Fibroblast of peridontal ligament (primary cell): ENCODE results near the gene ACTG2.
"Not testable (repeated sequence)": the region's sequence is repeated elsewhere in the genome, so short reads cannot be mapped to it uniquely, and the experiment has no call there.

Experiments used
- DNase-seq: peaks from one replicate; pipeline ENCODE4 v3.0.0-alpha.2; 2010; ENCODE audit errors: extremely low read depth

The ACTG2 gene

GRCh38 chr2:73893764-73894474 lies 1.1 kb downstream of the ACTG2 start:
- DNase-seq, result no peak

DNA sequence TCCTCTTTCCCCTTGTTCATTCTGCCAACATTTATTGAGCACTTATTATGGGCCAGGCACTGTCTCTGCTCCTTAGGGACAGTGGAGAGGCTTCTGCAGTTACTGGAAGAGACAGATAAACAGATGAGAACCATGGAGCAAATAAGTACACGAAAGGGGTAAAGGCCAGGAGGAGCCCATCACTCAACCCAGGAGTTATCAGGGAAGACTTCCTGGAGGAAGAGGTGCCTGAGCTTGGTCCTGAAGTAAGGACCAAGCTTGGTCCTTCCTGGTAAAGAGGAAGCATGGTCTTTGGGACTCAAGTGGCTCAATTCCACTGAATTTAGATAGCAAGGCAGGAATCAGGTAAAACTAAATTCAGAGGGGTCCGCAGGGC lies 1.7 kb downstream of the ACTG2 start:
- no peak for DNase-seq

DNA sequence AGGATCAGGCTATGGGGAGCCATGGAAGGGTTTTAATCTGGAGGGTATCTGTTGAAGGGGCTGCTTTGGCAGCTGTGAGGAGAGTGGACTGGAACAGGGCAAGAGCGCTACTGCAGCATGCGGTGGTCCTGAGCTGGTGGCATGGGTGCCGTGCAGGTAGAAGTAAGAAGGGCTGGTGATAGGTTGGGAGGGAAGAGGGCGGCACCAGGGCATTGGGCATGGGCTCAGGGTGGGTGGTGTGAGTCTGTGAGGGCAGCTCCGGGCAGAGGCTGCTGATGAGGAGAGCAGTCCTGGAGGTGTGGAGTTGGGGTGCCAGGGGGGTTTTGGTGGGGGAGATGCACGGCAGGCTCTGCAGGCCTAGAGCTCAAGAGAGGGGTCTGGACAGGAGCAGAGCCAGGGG lies 2.1 kb downstream of the ACTG2 start:
- no peak for DNase-seq

GRCh38 chr2:73895473-73895872 lies 2.7 kb downstream of the ACTG2 start:
- DNase-seq, result no peak

DNA sequence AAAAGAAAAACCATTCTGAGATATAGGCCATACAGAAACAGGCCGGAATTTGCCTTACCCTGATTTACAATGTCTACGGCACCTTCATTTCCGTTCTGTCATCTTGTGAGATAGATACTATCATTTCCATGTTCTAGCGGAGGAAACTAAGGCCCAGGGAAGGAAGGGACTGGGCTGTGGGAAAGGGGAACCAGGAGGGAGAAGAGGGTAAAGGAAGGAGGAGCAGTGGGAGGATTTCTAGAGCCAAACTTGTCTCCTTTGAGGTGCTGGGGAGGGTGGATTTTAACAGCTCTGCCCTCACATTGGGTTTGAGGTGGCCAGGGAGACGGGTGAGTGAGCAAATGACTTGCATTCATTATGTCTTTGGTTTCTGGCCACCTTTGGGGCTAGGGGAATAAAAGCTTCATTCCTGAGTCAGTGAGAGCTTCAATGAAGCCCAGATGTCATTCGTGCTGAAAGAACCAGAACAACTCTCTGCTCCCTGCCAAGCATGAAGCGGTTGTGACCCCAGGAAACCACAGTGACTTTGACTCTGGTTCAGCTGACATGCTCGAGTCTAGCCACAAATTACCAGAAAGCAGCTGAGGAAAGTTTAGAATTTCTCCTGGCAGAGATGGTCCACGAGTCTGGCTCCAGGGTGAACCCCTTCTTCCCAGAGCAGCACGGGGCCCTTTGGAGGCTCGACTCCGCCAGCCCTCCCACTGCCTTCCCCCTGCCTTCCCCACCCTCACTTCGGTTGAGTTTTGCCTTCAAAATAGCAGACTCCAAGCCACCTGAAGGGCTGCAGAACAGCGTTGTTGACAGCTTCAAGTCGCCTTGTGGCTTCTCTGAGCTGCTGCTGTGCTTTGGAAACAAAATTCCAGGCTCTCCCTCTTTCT lies 3.8 kb downstream of the ACTG2 start:
- peak; percentile 98 for DNase-seq

DNA sequence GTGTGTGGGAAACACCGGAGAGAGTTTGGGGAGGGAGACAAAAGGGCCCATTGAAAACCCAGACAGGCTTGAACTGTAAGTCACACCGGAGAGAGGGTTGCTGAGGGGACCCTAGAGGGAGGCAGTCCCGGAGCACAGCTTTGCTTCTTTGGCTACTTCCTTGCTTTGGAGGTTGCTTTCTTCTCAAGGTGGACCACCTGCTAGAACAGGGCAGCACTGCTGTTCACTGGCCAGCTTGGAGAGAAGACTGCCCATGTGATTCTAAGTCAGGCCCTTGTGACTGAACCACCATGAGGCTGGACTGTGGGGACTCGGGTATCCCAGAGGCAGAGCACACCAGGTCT lies 4.4 kb downstream of the ACTG2 start:
- DNase-seq, result no peak

DNA sequence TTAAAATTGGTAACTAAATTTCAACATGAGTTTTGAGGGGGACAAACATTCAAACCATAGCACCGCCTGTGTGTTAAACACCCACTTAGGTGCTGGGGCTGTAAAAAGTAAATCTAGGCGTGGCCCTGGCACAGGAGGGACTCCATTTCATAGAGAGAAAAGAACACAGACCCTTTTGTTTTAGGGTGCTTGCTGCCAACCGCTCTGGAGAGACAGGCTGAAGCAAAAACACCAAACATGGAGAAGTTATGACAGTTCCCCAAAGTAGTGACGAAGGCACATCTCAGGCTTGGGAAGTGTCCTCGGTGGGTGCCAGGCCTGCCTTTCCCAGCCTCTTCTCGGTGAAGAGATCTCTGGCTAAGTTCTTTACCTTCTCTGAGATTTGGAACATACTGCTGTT lies 5.1 kb downstream of the ACTG2 start:
- no peak for DNase-seq

DNA sequence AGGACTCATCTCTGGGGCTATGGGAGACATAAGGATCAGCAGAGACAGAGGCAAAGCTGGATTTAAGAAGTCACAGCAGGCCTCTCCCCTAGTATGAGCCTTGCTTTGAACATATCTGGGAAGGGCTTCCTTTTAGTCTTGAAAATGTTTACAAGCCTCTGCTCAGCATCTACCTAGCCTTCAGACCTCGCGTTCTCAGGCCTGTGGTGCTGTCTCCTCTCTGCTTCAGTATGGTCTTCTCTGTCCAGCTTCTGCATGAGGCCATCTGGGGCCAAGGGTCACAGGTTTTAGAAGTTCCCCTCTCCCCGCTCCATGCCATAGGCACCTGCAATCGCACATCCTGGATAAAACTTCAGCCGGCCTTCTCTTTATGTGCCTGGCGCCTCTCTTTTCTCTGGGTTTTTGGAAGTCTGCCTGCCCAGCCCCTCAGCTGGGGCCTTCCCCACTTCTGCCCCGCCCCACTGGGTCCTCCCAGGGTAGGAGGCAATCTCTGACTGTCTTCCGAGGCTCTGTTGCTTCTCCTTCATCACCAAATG lies 7.1 kb downstream of the ACTG2 start:
- DNase-seq, result no peak

DNA sequence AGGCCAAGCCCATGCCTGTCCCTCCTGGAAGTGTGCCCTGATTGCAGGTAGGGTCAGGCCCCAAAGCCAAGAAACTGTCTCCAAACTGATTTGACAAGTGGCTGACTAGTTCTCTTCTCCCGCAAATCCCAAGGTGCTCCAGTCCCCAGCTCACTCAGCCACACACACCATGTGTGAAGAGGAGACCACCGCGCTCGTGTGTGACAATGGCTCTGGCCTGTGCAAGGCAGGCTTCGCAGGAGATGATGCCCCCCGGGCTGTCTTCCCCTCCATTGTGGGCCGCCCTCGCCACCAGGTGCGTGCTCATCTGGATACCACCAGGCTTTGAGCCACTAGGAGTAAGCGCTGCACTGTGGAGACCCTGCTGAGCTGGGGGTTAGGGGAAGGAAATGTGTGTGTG lies 8.3 kb downstream of the ACTG2 start:
- no peak for DNase-seq

DNA sequence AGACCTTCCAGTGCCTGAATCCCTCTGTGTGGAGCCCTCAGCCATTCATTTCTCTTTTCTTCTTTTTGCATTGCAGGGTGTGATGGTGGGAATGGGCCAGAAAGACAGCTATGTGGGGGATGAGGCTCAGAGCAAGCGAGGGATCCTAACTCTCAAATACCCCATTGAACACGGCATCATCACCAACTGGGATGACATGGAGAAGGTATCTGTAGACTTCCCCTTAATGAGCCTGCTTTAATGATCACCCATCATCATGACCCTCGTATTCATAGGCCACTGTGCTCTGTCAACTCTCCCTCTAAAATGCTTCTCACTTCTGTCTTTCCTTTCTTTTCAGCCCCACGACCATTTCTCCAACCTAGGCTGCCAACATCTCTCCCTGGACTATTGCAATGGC lies 9.5 kb downstream of the ACTG2 start:
- DNase-seq, result no peak

DNA sequence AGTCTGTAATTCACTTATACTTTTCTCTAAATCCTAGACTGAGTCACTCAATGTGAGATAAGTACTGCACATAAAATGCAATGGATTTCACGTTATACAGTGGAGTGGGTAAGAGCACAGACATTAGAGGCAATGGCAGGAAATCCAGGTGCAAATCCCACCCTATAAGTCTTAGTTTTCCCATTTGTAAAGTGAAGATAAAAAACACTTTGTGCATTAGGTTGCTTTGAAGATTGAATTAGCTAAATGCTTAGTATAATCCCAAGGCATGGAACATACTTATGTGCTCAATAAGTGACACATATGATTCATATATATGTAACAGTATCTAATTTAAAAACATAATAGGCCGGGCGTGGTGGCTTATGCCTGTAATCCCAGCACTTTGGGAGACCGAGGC lies 10.5 kb downstream of the ACTG2 start:
- no peak for DNase-seq

- DNase-seq, result not testable (repeated sequence)
Observed at GRCh38 chr2:73903949-73904613, 11.3 kb downstream of the ACTG2 start.

DNA sequence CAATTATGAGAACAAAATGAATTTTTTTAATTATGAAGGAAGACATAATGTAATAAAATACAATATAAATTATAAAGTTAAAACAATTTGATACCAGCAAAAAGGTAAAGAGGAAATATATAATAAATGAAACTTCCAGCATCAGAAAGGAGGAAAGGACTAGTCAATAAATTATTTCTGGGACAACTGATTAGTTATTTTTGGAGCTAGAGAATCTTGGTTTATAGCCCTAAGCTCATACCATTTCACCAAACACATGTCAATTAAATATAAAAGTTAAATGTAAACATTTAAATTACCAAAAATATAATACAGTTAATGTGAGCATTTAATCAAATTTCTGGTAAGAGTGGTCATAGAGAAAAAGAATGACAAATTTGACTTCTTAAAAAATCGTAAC lies 12.1 kb downstream of the ACTG2 start:
- DNase-seq, result no peak

DNA sequence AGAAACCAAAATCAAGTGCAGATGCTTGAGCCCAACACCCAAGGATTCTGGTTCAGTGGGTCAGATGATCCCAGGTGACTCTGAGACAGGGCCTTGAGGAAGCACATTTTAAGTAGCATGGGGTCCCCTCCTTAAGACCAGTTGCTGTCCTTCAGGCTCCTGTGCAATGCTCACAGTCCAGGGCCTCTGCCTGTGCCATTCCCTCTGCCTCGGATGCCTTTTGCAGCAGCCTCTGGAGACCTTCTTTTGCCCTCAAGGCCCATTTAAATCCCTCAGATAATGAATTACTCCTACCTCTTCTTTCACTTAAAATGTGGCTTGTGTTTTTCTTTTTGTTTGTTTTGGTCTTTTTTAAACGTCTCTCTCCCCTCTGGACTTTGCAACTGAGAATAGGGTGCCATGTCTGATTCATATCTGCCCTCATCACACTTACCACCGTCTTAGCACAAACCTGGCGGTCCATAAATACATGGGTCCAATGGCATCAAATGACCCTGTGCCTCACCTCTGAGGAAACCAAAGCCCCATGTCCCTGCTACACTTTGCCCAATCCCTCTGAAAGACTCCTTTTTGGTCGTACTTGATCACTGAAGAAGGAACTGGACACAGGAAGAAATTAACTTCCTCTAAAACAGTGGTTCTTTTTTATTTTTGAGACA lies 14.2 kb downstream of the ACTG2 start:
- no peak for DNase-seq

DNA sequence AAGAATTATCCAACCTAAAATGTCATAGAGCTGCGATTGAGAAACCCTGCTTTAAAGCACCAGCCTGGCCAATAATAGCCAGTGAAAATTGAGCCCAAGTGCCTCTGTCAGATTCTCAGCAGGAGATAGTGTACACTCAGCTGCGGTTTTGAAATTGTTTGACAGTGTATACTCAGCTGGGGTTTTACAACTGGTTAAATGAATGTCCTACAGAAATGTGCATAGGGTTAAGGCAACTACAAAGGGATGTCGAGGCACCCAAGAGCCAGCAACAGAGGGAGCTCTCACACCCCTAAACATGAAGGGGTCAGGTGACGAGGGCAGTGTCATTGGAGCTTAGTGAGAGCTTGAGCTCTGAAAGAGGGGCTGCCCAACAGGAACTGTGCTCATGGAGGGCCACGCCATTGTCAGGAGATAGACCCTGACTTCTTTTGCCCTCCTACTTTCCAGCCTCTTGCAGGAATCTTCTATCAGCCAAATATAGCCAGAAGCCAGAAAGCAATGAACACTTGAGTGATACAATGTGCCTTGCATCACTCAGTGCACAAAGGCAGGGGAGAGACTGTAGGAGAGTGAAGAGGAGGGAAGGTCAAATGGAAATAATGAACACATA lies 15.1 kb downstream of the ACTG2 start:
- DNase-seq, result peak; percentile 69

- DNase-seq, result no peak
Observed at GRCh38 chr2:73908689-73909652, 16.2 kb downstream of the ACTG2 start.

DNA sequence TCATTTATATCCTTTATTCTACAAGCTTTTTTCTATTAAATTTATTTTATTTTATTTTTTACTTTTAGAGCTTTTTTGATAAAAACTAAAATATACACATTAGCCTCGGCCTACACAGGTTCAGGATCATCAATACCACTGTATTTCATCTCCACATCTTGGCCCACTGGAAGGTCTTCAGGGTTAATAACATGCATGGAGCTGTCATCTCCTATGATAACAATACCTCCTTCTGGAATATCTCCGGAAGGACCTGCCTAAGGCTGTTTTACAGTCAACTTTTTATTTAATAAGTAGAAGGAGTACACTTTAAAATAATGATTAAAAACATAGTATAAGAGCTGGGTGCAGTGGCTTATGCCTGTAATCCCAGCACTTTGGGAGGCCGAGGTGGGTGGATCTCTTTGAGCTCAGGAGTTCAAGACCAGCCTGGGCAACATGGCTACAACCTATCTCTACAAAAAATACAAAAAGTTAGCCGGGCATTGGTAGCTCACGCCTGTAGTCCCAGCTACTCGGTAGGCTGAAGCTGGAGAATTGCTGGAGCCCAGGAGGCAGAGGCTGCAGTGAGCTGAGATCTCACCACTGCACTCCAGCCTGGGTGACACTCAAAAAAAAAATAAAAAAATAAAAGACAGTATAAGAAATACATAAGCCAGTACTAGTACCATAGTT lies 18.2 kb downstream of the ACTG2 start:
- no peak for DNase-seq

DNA sequence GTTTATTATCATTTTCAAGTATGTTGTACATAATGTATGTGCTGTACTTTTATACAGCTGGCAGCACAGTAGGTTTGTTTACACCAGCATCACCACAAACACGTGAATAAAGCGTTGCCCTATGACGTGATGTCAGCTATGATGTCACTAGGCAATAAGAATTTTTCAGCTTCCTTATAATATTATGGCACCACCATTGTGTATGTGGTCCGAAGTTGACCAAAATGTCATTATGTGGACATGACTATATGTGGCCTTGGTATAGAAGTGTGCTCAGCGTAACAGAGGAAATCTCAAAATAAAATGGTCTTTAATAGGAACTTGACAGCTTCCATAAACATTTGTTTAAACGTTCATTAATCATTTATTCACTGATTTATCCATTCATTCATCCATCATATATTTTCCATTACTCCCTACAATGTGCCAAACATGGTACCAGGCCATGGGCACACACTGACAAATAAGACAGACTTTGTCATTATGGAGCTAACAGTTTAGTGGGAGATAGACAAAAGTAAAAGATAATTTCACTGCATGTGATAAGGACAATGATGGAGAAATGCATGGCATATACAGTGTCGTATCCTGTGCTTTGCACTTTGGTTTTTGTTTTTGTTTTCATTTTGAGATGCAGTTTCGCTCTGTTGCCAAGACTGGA lies 18.9 kb downstream of the ACTG2 start:
- no peak for DNase-seq

GRCh38 chr2:73913414-73914054 lies 20.7 kb downstream of the ACTG2 start:
- DNase-seq, result no peak
